ENCODE measurements around the gene BIVM.

DNA sequence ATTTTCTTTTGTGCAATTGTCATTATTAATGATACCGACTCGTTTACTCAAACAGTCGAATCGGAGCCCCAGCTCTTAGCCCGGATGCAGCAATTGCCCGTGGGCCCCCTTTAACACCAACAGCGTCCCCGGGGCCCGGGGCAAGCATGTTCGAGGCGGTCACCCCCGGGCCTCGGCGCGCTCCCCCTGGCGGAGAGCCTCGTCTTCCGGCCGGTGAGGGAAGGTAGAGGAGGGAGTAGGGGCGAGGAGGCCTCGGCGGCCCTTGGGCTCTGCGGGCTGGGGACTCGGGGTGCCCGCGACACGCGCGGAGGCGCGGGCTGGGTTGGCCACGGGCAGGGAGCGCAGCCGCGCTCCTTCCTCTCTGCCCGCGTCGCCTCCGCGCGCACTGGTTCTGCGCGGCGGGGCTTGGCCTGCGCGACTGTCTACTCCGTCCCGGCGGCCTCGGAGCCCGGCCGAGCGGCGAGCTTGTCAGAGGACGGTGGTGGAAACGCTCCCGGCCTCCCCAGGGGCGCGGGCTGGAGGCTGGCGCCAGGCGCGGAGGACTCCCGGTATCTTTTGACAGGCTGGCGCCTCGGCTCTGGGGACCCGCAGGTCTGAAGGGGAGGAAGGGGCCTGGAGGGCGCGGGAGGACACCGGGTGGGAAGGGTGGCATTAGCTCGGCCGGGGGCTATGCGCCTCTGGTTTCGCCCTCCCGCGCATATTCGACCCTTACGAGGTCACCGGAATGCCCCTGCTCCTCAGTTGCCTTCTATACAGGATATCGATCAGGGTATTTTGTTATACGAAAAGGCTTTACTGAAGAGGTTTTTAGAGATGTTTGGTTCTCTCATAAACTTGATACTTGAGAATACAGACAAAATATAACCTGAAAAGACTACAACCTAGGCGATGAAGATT lies 1.5 kb downstream of the BIVM start:
- TF ChIP-seq, protein P1, sequence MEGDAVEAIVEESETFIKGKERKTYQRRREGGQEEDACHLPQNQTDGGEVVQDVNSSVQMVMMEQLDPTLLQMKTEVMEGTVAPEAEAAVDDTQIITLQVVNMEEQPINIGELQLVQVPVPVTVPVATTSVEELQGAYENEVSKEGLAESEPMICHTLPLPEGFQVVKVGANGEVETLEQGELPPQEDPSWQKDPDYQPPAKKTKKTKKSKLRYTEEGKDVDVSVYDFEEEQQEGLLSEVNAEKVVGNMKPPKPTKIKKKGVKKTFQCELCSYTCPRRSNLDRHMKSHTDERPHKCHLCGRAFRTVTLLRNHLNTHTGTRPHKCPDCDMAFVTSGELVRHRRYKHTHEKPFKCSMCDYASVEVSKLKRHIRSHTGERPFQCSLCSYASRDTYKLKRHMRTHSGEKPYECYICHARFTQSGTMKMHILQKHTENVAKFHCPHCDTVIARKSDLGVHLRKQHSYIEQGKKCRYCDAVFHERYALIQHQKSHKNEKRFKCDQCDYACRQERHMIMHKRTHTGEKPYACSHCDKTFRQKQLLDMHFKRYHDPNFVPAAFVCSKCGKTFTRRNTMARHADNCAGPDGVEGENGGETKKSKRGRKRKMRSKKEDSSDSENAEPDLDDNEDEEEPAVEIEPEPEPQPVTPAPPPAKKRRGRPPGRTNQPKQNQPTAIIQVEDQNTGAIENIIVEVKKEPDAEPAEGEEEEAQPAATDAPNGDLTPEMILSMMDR (IDR thresholded peaks at IDR 0.05), result peak; percentile 84
- TF ChIP-seq ZFX (IDR thresholded peaks at IDR 0.05; ENCODE audit: borderline replicate concordance), result no peak

Data from 22Rv1 (cell line).